HG03095 (cell line): ENCODE measurements around the gene USE1.

Source experiments
- ATAC-seq: cut with Tn5 transposase; IDR thresholded peaks from one replicate; pipeline ENCODE4 v1.9.1; 2021; ENCODE audit warnings: moderate library complexity; ENCODE audit not compliant: unreplicated experiment

USE1 gene

GRCh38 chr19:17202713-17203112, 12.4 kb upstream of the USE1 start:
- no peak for ATAC-seq

- no peak for ATAC-seq
Observed at GRCh38 chr19:17205237-17206140, 9.7 kb upstream of the USE1 start.

- no peak for ATAC-seq
Observed at GRCh38 chr19:17206736-17207581, 8.2 kb upstream of the USE1 start.

- no peak for ATAC-seq
Observed at GRCh38 chr19:17209126-17210036, 5.8 kb upstream of the USE1 start.

GRCh38 chr19:17210296-17210695, 4.9 kb upstream of the USE1 start:
- ATAC-seq: no peak

GRCh38 chr19:17211547-17212446, 3.4 kb upstream of the USE1 start:
- no peak for ATAC-seq

- no peak for ATAC-seq
Observed at GRCh38 chr19:17213334-17213733, 1.8 kb upstream of the USE1 start.

GRCh38 chr19:17214508-17215126, 540 bp upstream of the USE1 start:
- ATAC-seq: no peak

GRCh38 chr19:17216058-17216670, 1.0 kb downstream of the USE1 start:
- ATAC-seq: no peak

- ATAC-seq: no peak
Observed at GRCh38 chr19:17219286-17219685, 4.1 kb downstream of the USE1 start.

- no peak for ATAC-seq
Observed at GRCh38 chr19:17220207-17220758, 5.1 kb downstream of the USE1 start.

- ATAC-seq: no peak
Observed at GRCh38 chr19:17225053-17225452, 9.9 kb downstream of the USE1 start.

GRCh38 chr19:17226002-17226933, 11.1 kb downstream of the USE1 start, which contains the start of gene OCEL1:
OCEL1 (plus strand) TSS chr19:17226226; CDS start chr19:17226248, 22 bp downstream.
- peak; percentile 78 for ATAC-seq

GRCh38 chr19:17227798-17228367, 12.7 kb downstream of the USE1 start:
- ATAC-seq: no peak

- no peak for ATAC-seq
Observed at GRCh38 chr19:17229890-17230289, 14.7 kb downstream of the USE1 start.

GRCh38 chr19:17232258-17232657, 17.1 kb downstream of the USE1 start:
- ATAC-seq: no peak

GRCh38 chr19:17234911-17235299, 19.7 kb downstream of the USE1 start:
- peak; percentile 55 for ATAC-seq
